HCT116 (cell line): ENCODE results near the gene AOPEP. TPM values are rescaled to one million over a fixed set of nuclear protein-coding genes. Genes with fewer than 3 reads are reported as not detected.

ENCODE experiments used
- ATAC-seq: fragments of 200-7000 bp; cut with Tn5 transposase; 2 replicates; pipeline ENCODE4 v1.9.1; 2020; ENCODE audit warnings: mild to moderate bottlenecking, moderate library complexity
- BruUV-seq: library from RNA; stranded (reverse); fragments of 400-500 nt; replicated peaks from 2 replicates; lab custom pipeline; 2021; lab: Mats Ljungman, UMichigan
- CTCF ChIA-PET: fragments of 300-600 bp; sonication (Branson Sonifier 250); formaldehyde crosslinking; loops from one replicate; lab custom pipeline; 2021; ENCODE audit warnings: antibody characterized with exemption; lab: Charles Lee
- POLR2A ChIA-PET: fragments of 300-600, 350-600 bp; sonication (Branson Sonifier 250); formaldehyde crosslinking; loops from one replicate; lab custom pipeline; 2021; ENCODE audit warnings: antibody characterized with exemption; lab: Charles Lee
- RAD21 ChIA-PET, 2 experiments: fragments of 300-600 bp; sonication (Branson Sonifier 250); formaldehyde crosslinking; loops; one replicate each; lab custom pipeline; 2023; ENCODE audit warnings: low total read pairs in 2 of 2; ENCODE audit not compliant: uncharacterized antibody in 2 of 2, unreplicated experiment in 2 of 2, low non-redundant PET in 1 of 2; lab: Charles Lee
- DNase-seq: peaks from one replicate; pipeline ENCODE4 v3.0.0-alpha.2; 2010; ENCODE audit warnings: low read depth, low spot score
- H2AFZ ChIP-seq: fragments of 200-600 bp; shearing (Covaris generic), sonication (generic); 2 replicates; pipeline ENCODE4 v1.6.1; 2017; ENCODE audit warnings: low read depth, mixed run types, mixed read lengths, antibody characterized with exemption, low read length; ENCODE audit not compliant: poor library complexity, severe bottlenecking
- H3K27ac ChIP-seq: 2 replicates; pipeline ENCODE4 v1.5.1; 2012; ENCODE audit warnings: low read depth, low read length
- H3K27me3 ChIP-seq: fragments of 200-600 bp; sonication (generic); 2 replicates; pipeline ENCODE4 v1.6.1; 2016; ENCODE audit warnings: mixed run types, low read length, mixed read lengths; ENCODE audit not compliant: insufficient read depth
- H3K36me3 ChIP-seq, 2 experiments: fragments of 200-500 bp in 1 of 2; fragments of 200-600 bp in 1 of 2; sonication (Bioruptor generic) in 1 of 2; sonication (generic) in 1 of 2; 2 replicates each; pipeline versions ENCODE4 v1.5.1 to v1.6.1; 2014 to 2016; ENCODE audit warnings: low read length in 2 of 2, inconsistent platforms in 1 of 2, mixed read lengths in 1 of 2, mixed run types in 1 of 2; ENCODE audit not compliant: insufficient read depth in 2 of 2, control insufficient read depth in 1 of 2
- H3K4me1 ChIP-seq, 2 experiments: fragments of 200-600 bp in 1 of 2; sonication (generic) in 1 of 2; 2 replicates each; pipeline versions ENCODE4 v1.5.1 to v1.6.1; 2012 to 2017; ENCODE audit warnings: low read length in 2 of 2, inconsistent platforms in 1 of 2, mild to moderate bottlenecking in 1 of 2, mixed read lengths in 1 of 2, mixed run types in 1 of 2, moderate library complexity in 1 of 2; ENCODE audit not compliant: insufficient read depth in 2 of 2, control insufficient read depth in 1 of 2
- H3K4me2 ChIP-seq: fragments of 200-600 bp; sonication (generic); 2 replicates; pipeline ENCODE4 v1.6.1; 2017; ENCODE audit warnings: mixed run types, low read length, mixed read lengths
- H3K4me3 ChIP-seq, 2 experiments: fragments of 200-600 bp in 1 of 2; sonication (generic) in 1 of 2; replicated peaks in 1 of 2; 2 replicates each; pipeline ENCODE4 v1.5.1; 2011 to 2016; ENCODE audit warnings: low read length in 2 of 2, control low read depth in 1 of 2, low read depth in 1 of 2, mild to moderate bottlenecking in 1 of 2, mixed read lengths in 1 of 2, mixed run types in 1 of 2
- H3K79me2 ChIP-seq: fragments of 200-600 bp; sonication (generic); 2 replicates; pipeline ENCODE4 v1.6.1; 2017; ENCODE audit warnings: mild to moderate bottlenecking, mixed run types, low read length, moderate library complexity, mixed read lengths; ENCODE audit not compliant: insufficient read depth
- H3K9ac ChIP-seq: fragments of 200-600 bp; sonication (generic); 2 replicates; pipeline ENCODE4 v1.6.1; 2016; ENCODE audit warnings: low read length, mixed read lengths
- H3K9me2 ChIP-seq: fragments of 200-600 bp; sonication (generic), shearing (Covaris generic); 2 replicates; pipeline ENCODE4 v1.6.1; 2017; ENCODE audit warnings: mixed run types, mild to moderate bottlenecking, moderate library complexity; ENCODE audit not compliant: insufficient read depth
- H3K9me3 ChIP-seq, 2 experiments: fragments of 200-500 bp in 1 of 2; fragments of 200-600 bp in 1 of 2; sonication (Bioruptor generic) in 1 of 2; sonication (generic) in 1 of 2; 2 replicates each; pipeline ENCODE4 v1.6.1; 2014 to 2017; ENCODE audit warnings: low read length in 2 of 2, mixed read lengths in 2 of 2, inconsistent platforms in 1 of 2, low read depth in 1 of 2, mild to moderate bottlenecking in 1 of 2, mixed run types in 1 of 2, moderate library complexity in 1 of 2; ENCODE audit not compliant: control insufficient read depth in 1 of 2, insufficient read depth in 1 of 2
- H4K20me1 ChIP-seq: fragments of 200-600 bp; sonication (generic), shearing (Covaris generic); 2 replicates; pipeline ENCODE4 v1.6.1; 2017; ENCODE audit warnings: mixed run types, mild to moderate bottlenecking, moderate library complexity; ENCODE audit not compliant: insufficient read depth
- ATF3 ChIP-seq: IDR thresholded peaks from 2 replicates; pipeline ENCODE4 v1.6.1; 2012
- CBX3 ChIP-seq: IDR thresholded peaks from 2 replicates; pipeline ENCODE4 v1.6.1; 2012; ENCODE audit warnings: low read depth
- EGR1 ChIP-seq: IDR thresholded peaks from 2 replicates; pipeline ENCODE4 v1.6.1; 2012; ENCODE audit warnings: low read depth
- MAX ChIP-seq: IDR thresholded peaks from 2 replicates; pipeline ENCODE4 v1.6.1; 2012
- SP1 ChIP-seq: IDR thresholded peaks from 2 replicates; pipeline ENCODE4 v1.6.1; 2012; ENCODE audit warnings: low read depth
- SRF ChIP-seq: IDR thresholded peaks from 2 replicates; pipeline ENCODE4 v1.6.1; 2012; ENCODE audit warnings: low read depth
- ZFX ChIP-seq: fragments of 450-650 bp; IDR thresholded peaks from 2 replicates; pipeline ENCODE4 v1.6.1; 2017
- ZNF274 ChIP-seq: fragments of 200-500 bp; sonication (Bioruptor generic); IDR thresholded peaks from 2 replicates; pipeline ENCODE4 v1.6.1; 2014; ENCODE audit warnings: mild to moderate bottlenecking, low read depth, low read length, inconsistent platforms
- intact Hi-C: fragments of 100-400 bp; cut with micrococcal nuclease; formaldehyde crosslinking; loops from 2 replicates; pipeline ENCODE4 v1.10.0; 2022
- total RNA-seq: library from RNA; stranded (reverse); gene quantifications from one replicate; pipeline ENCODE4 v1.2.1, GENCODE V29; 2021; ENCODE audit not compliant: unreplicated experiment

The AOPEP gene
- total RNA-seq, 1 experiment from 2014 or later = 15.1 TPM

- Histone ChIP-seq H3K79me2 (no peaks in the 10 kb centered on the region; the same call in none of the 2 replicates), H3K4me2 (no peak overlapping the region)
- CTCF ChIA-PET = interaction anchor here (1.4 kb wide), 2 partner anchors 111 to 347 kb away, joined by 3 to 6 read pairs; no protein-coding TSS in a partner anchor
Measured at GRCh38 chr9:94780516-94780950, 54.0 kb downstream of the AOPEP start.

GRCh38 chr9:94782355-94783101, 56.0 kb downstream of the AOPEP start:
- POLR2A ChIA-PET = no interaction called here
- H3K4me1 ChIP-seq = peaks cover 6 to 10% of the 10 kb centered on the region in 2 experiments; a peak in 3 of 4 replicates
- no peak for TF ChIP-seq ATF3
- TF ChIP-seq SP1 = no peak
- TF ChIP-seq ZFX = no peak
- no peak for TF ChIP-seq ZNF274
- no peak for TF ChIP-seq MAX
- no peak for TF ChIP-seq SRF
- no peak for TF ChIP-seq CBX3
- intact Hi-C loops = loop anchor here (2.0 to 5.0 kb wide), 5 partner anchors 130 to 1435 kb away; no protein-coding TSS in a partner anchor
- no peak overlapping the region for H3K27ac ChIP-seq
- H3K9ac ChIP-seq = no peak overlapping the region
- no peaks in the 10 kb centered on the region for H3K36me3 ChIP-seq
- no peaks in the 10 kb centered on the region for H3K9me2 ChIP-seq
- no peaks in the 10 kb centered on the region for H4K20me1 ChIP-seq
- RAD21 ChIA-PET = interaction anchor here in 1 of 2 experiments (0.6 to 1.1 kb wide), 2 partner anchors 64 to 225 kb away, joined by 3 read pairs; no protein-coding TSS in a partner anchor
- peak; percentile 29 for ATAC-seq
- no peak overlapping the region for H3K4me2 ChIP-seq
- no peak overlapping the region for H3K4me3 ChIP-seq
- H3K9me3 ChIP-seq = no peaks in the 10 kb centered on the region
- no TSS peak for BruUV-seq
- H2AFZ ChIP-seq = no peak overlapping the region
- no peaks in the 10 kb centered on the region for H3K27me3 ChIP-seq
- CTCF ChIA-PET = interaction anchor here (1.0 to 3.4 kb wide), 2 partner anchors 290 to 348 kb away, joined by 4 to 20 read pairs; no protein-coding TSS in a partner anchor
- H3K79me2 ChIP-seq = no peaks in the 10 kb centered on the region; the same call in 1 of the 2 replicates
- DNase-seq = no peak

More at GRCh38 chr9:94780516-94780950, 54.0 kb downstream of the AOPEP start:
- Histone ChIP-seq H3K9ac (no peak overlapping the region), H3K9me3 (no peaks in the 10 kb centered on the region), H3K9me2 (no peaks in the 10 kb centered on the region), H2AFZ (no peak overlapping the region), H3K27me3 (no peaks in the 10 kb centered on the region), H3K36me3 (no peaks in the 10 kb centered on the region), H3K27ac (no peak overlapping the region), H3K4me1 (peaks cover 6 to 10% of the 10 kb centered on the region in 2 experiments; a peak in 3 of 4 replicates), H3K4me3 (no peak overlapping the region), H4K20me1 (no peaks in the 10 kb centered on the region)
- DNase-seq (no peak), ATAC-seq (no peak)
- no peak for TF ChIP-seq EGR1
- POLR2A ChIA-PET = no interaction called here
- BruUV-seq = no TSS peak
- RAD21 ChIA-PET = interaction anchor here in 1 of 2 experiments (0.6 kb wide), 1 partner anchor 348 kb away, joined by 3 read pairs; no protein-coding TSS in a partner anchor
- intact Hi-C loops = loop anchor here (5.0 kb wide), 3 partner anchors 132 to 1437 kb away; no protein-coding TSS in a partner anchor
